ENCODE data around the gene TYW1B.
"Not testable (repeated sequence)": the region's sequence is repeated elsewhere in the genome, so short reads cannot be mapped to it uniquely, and the experiment has no call there.

DNA sequence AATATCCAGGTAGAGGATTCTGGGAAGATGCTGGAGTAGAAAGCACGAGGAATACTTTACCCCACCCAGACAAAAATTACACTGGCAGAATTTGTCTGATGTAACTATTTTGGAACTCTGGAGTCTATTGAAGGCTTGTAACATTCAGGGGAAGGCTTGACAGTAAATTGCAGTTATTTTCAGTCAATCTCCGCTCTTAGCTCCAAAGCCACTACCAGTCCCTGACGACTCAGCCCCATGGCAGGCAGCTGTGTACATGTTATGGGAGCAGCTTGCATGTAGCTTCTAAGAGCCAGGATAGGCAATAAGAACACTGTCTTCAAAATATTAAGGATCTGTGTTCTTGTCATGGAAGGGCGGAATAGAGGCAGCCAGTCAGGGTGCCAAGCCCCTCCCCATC is 238.0 kb downstream of the TYW1B start:
- TF ChIP-seq, protein P1, sequence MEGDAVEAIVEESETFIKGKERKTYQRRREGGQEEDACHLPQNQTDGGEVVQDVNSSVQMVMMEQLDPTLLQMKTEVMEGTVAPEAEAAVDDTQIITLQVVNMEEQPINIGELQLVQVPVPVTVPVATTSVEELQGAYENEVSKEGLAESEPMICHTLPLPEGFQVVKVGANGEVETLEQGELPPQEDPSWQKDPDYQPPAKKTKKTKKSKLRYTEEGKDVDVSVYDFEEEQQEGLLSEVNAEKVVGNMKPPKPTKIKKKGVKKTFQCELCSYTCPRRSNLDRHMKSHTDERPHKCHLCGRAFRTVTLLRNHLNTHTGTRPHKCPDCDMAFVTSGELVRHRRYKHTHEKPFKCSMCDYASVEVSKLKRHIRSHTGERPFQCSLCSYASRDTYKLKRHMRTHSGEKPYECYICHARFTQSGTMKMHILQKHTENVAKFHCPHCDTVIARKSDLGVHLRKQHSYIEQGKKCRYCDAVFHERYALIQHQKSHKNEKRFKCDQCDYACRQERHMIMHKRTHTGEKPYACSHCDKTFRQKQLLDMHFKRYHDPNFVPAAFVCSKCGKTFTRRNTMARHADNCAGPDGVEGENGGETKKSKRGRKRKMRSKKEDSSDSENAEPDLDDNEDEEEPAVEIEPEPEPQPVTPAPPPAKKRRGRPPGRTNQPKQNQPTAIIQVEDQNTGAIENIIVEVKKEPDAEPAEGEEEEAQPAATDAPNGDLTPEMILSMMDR (IDR thresholded peaks at IDR 0.05), result not testable (repeated sequence)
- TF ChIP-seq POLR2A (IDR thresholded peaks at IDR 0.05), result not testable (repeated sequence)
